Upper lobe of left lung (tissue), 4 donors: ENCODE measurements around the gene NEFH.

Source experiments
- POLR2A ChIP-seq, 4 donors: fragments of 450-650 bp; IDR thresholded peaks; one replicate each; pipeline ENCODE4 v1.5.1; 2016 to 2017; ENCODE audit warnings: antibody characterized with exemption in 4 of 4, mild to moderate bottlenecking in 2 of 4
- POLR2AphosphoS5 ChIP-seq, 2 donors: sonication (generic); formaldehyde crosslinking; IDR thresholded peaks; one replicate each; pipeline ENCODE4 v1.5.1; 2017; ENCODE audit warnings: antibody characterized with exemption in 2 of 2
- TF ChIP-seq, protein P1 (sequence below), 6 experiments: fragments of 450-650 bp in 4 of 6; fragments of 200-600 bp in 2 of 6; sonication (generic) in 2 of 6; IDR thresholded peaks; one replicate each; pipeline ENCODE4 v1.5.1; 2016 to 2019; ENCODE audit warnings: antibody characterized with exemption in 6 of 6

DNA sequence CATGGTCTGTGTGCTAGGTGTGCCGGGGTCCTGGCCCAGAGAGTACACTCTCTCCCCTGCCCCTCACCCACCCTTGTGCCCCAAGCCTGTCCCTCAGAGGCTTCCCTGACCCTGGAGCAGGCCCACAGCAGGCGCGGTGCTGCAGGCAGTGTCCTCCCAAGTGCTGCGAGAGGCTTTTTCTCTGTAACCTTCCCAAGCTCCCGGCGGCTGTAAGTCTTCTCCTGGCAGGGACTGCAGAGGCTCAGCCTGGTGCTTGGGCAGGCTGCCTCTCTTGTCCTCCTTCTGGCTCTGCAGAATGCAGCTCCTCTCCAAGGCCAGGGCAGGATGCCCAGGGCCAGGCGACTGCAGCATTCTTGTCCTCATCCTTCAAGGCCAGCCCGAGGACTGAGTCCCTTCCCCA lies 25.7 kb upstream of the NEFH start:
- TF ChIP-seq, protein P1, sequence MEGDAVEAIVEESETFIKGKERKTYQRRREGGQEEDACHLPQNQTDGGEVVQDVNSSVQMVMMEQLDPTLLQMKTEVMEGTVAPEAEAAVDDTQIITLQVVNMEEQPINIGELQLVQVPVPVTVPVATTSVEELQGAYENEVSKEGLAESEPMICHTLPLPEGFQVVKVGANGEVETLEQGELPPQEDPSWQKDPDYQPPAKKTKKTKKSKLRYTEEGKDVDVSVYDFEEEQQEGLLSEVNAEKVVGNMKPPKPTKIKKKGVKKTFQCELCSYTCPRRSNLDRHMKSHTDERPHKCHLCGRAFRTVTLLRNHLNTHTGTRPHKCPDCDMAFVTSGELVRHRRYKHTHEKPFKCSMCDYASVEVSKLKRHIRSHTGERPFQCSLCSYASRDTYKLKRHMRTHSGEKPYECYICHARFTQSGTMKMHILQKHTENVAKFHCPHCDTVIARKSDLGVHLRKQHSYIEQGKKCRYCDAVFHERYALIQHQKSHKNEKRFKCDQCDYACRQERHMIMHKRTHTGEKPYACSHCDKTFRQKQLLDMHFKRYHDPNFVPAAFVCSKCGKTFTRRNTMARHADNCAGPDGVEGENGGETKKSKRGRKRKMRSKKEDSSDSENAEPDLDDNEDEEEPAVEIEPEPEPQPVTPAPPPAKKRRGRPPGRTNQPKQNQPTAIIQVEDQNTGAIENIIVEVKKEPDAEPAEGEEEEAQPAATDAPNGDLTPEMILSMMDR (IDR thresholded peaks at IDR 0.05): no peak
- TF ChIP-seq POLR2AphosphoS5 (IDR thresholded peaks at IDR 0.05): no peak
- TF ChIP-seq POLR2A (IDR thresholded peaks at IDR 0.05): no peak
